Neural progenitor cell (in vitro differentiated cells): ENCODE data around the gene MPPED1. TPM values are rescaled to one million over a fixed set of nuclear protein-coding genes. Genes with fewer than 3 reads are reported as not detected.

ENCODE experiments used
- DNase-seq: peaks from one replicate; pipeline ENCODE4 v3.0.0-alpha.2; 2016; ENCODE audit warnings: low spot score
- H2AFZ ChIP-seq: fragments of 200-600 bp; sonication (generic); replicated peaks from 2 replicates; pipeline ENCODE4 v1.6.1; 2016; ENCODE audit warnings: antibody characterized with exemption
- H3F3A ChIP-seq: fragments of 200-600 bp; sonication (generic); 2 replicates; pipeline ENCODE4 v1.6.1; 2016; ENCODE audit warnings: antibody characterized with exemption, low read depth
- H3K27ac ChIP-seq: fragments of 200-600 bp; sonication (generic); 2 replicates; pipeline ENCODE4 v1.5.1; 2016; ENCODE audit warnings: mild to moderate bottlenecking
- H3K27me3 ChIP-seq: fragments of 200-600 bp; sonication (generic); 2 replicates; pipeline ENCODE4 v1.6.1; 2016; ENCODE audit warnings: mild to moderate bottlenecking, moderate library complexity
- H3K36me3 ChIP-seq: fragments of 200-600 bp; sonication (generic); 2 replicates; pipeline ENCODE4 v1.5.1; 2016
- H3K4me1 ChIP-seq: fragments of 200-600 bp; sonication (generic); 2 replicates; pipeline ENCODE4 v1.6.1; 2016; ENCODE audit warnings: mixed run types
- H3K4me2 ChIP-seq: fragments of 200-600 bp; sonication (generic); 2 replicates; pipeline ENCODE4 v1.6.1; 2016
- H3K4me3 ChIP-seq: fragments of 200-600 bp; sonication (generic); 2 replicates; pipeline ENCODE4 v1.5.1; 2016
- H3K79me2 ChIP-seq: fragments of 200-600 bp; sonication (generic); 2 replicates; pipeline ENCODE4 v1.6.1; 2016; ENCODE audit warnings: low read depth
- H3K9ac ChIP-seq: fragments of 200-600 bp; sonication (generic); 2 replicates; pipeline ENCODE4 v1.6.1; 2016
- H3K9me3 ChIP-seq: fragments of 200-600 bp; sonication (generic); 2 replicates; pipeline ENCODE4 v1.5.1; 2016; ENCODE audit warnings: low read depth
- H4K20me1 ChIP-seq: fragments of 200-600 bp; sonication (generic); 2 replicates; pipeline ENCODE4 v1.6.1; 2016; ENCODE audit warnings: low read depth
- H3K27ac Mint-ChIP-seq: 3 replicates; pipeline ENCODE4 v1.8.0; 2021; ENCODE audit warnings: mixed read lengths
- H3K27me3 Mint-ChIP-seq: 2 replicates; pipeline ENCODE4 v1.8.0; 2022; ENCODE audit warnings: low read depth, mild to moderate bottlenecking, inconsistent platforms, moderate library complexity, mixed read lengths; ENCODE audit not compliant: insufficient read depth
- H3K36me3 Mint-ChIP-seq: 3 replicates; pipeline ENCODE4 v1.8.0; 2021; ENCODE audit warnings: mixed read lengths
- H3K4me1 Mint-ChIP-seq: 3 replicates; pipeline ENCODE4 v1.8.0; 2021; ENCODE audit warnings: mixed read lengths
- H3K4me3 Mint-ChIP-seq: 3 replicates; pipeline ENCODE4 v1.8.0; 2021; ENCODE audit warnings: mild to moderate bottlenecking, moderate library complexity, mixed read lengths
- H3K9me3 Mint-ChIP-seq: 3 replicates; pipeline ENCODE4 v1.8.0; 2020; ENCODE audit warnings: mixed read lengths
- EZH2 ChIP-seq: fragments of 200-600 bp; sonication (generic); IDR thresholded peaks from 2 replicates; pipeline ENCODE4 v1.6.1; 2017; ENCODE audit warnings: antibody characterized with exemption, mild to moderate bottlenecking, moderate library complexity
- EZH2phosphoT487 ChIP-seq: fragments of 200-600 bp; sonication (generic); IDR thresholded peaks from 2 replicates; pipeline ENCODE4 v1.6.1; 2017; ENCODE audit warnings: antibody characterized with exemption
- total RNA-seq: library from RNA; depleted of rRNA; stranded (reverse); fragments of >200 nt; gene quantifications from 2 replicates; pipeline ENCODE4 v1.2.3, GENCODE V29; 2015; ENCODE audit warnings: low replicate concordance
- TF ChIP-seq, protein P1 (sequence below): fragments of 200-600 bp; sonication (generic); IDR thresholded peaks from 2 replicates; pipeline ENCODE4 v1.5.1; 2017; ENCODE audit warnings: antibody characterized with exemption, mild to moderate bottlenecking

Gene MPPED1
- total RNA-seq, 1 donor from 2014 or later, result 2.0 TPM

DNA sequence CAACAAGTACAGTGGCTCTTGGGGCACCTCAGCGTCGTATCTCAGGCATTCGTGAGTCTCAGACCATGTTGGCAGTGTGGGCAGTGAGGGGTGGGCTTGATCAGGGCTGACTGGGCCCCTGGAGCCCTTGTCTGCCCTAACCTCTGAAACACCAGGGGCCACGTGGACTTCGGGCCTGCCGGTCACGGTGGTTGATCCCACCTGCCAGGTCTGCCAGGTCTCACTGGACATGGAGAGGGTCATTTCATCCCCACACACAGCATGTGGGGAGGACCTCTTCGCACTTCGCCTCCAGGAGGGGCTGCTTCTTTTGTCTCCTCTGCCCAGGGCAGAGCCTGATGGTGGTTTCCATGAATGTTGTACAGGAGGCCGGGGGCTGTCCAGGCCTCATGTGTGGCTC, 77.1 kb downstream of the MPPED1 start:
- no peak overlapping the region for H3K27ac Mint-ChIP-seq
- no peak overlapping the region for H3K4me3 Mint-ChIP-seq
- TF ChIP-seq EZH2 (no peak), EZH2phosphoT487 (no peak)
- TF ChIP-seq, protein P1, sequence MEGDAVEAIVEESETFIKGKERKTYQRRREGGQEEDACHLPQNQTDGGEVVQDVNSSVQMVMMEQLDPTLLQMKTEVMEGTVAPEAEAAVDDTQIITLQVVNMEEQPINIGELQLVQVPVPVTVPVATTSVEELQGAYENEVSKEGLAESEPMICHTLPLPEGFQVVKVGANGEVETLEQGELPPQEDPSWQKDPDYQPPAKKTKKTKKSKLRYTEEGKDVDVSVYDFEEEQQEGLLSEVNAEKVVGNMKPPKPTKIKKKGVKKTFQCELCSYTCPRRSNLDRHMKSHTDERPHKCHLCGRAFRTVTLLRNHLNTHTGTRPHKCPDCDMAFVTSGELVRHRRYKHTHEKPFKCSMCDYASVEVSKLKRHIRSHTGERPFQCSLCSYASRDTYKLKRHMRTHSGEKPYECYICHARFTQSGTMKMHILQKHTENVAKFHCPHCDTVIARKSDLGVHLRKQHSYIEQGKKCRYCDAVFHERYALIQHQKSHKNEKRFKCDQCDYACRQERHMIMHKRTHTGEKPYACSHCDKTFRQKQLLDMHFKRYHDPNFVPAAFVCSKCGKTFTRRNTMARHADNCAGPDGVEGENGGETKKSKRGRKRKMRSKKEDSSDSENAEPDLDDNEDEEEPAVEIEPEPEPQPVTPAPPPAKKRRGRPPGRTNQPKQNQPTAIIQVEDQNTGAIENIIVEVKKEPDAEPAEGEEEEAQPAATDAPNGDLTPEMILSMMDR, result no peak
- H3K36me3 Mint-ChIP-seq, result no peaks in the 10 kb centered on the region
- Histone ChIP-seq H3K4me2 (no peak overlapping the region), H3F3A (no peaks in the 10 kb centered on the region), H3K79me2 (no peaks in the 10 kb centered on the region), H3K36me3 (no peaks in the 10 kb centered on the region), H3K9me3 (no peaks in the 10 kb centered on the region), H3K9ac (no peak overlapping the region), H4K20me1 (no peaks in the 10 kb centered on the region), H2AFZ (no peak overlapping the region), H3K4me1 (no peaks in the 10 kb centered on the region), H3K4me3 (no peak overlapping the region), H3K27me3 (no peaks in the 10 kb centered on the region), H3K27ac (no peak overlapping the region)
- no peak for DNase-seq
- peaks cover 8% of the 10 kb centered on the region for H3K9me3 Mint-ChIP-seq
- peaks cover 9% of the 10 kb centered on the region for H3K4me1 Mint-ChIP-seq
- H3K27me3 Mint-ChIP-seq, result peaks cover 13% of the 10 kb centered on the region

DNA sequence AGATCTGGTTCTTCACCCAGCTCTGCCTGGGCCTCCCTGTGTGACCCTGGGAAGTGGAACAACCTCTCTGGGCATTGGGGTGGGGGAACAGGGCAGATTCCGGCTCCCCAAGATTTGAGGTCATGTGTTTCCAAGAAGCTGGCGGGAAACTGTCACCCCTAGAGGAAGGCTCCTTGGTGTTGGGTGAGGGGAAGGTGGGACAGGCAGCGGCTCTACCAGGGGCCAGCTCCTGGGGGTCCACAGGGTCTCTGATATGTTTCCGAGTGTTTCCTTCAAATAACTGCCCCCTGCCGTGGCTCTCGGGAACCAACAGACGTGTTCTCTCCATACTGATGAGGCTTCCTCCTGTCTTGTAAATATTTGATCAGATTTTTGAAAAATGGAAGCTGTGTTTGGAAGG, 78.5 kb downstream of the MPPED1 start:
- Histone ChIP-seq H3K4me3 (no peak overlapping the region), H3K4me1 (no peaks in the 10 kb centered on the region), H3F3A (no peaks in the 10 kb centered on the region), H3K9me3 (no peaks in the 10 kb centered on the region), H3K4me2 (no peak overlapping the region), H4K20me1 (no peaks in the 10 kb centered on the region), H3K27ac (no peak overlapping the region), H3K79me2 (no peaks in the 10 kb centered on the region), H3K27me3 (no peaks in the 10 kb centered on the region), H3K9ac (no peak overlapping the region), H2AFZ (no peak overlapping the region), H3K36me3 (no peaks in the 10 kb centered on the region)
- Mint-ChIP-seq H3K4me3 (no peak overlapping the region), H3K27ac (no peak overlapping the region), H3K27me3 (peaks cover 13% of the 10 kb centered on the region), H3K36me3 (no peaks in the 10 kb centered on the region), H3K4me1 (peaks cover 9% of the 10 kb centered on the region), H3K9me3 (peaks cover 8% of the 10 kb centered on the region)
- DNase-seq, result no peak
- TF ChIP-seq EZH2, result no peak

DNA sequence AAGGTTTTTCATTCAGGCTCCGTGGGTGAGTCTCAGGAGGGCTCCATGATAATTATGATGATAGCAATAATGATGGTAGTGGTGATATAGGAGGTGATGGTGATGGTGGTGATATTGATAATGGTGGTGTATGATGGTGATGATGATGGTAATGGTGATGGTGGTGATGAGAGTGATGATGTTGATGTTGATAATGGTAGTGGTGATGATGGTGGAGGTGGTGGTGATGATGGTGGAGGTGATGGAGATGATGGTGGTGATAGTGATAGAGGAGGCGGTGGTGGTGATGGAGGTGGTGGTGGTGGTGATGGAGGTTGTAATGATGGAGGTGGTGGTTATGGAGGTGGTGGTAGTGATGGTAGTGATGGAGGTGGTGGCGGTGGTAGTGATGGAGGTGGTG, 79.4 kb downstream of the MPPED1 start:
- Histone ChIP-seq H3K4me1 (no peaks in the 10 kb centered on the region), H4K20me1 (no peaks in the 10 kb centered on the region), H3K36me3 (no peaks in the 10 kb centered on the region), H3K9ac (no peak overlapping the region), H3K4me2 (no peak overlapping the region), H2AFZ (no peak overlapping the region), H3K4me3 (no peak overlapping the region), H3K79me2 (no peaks in the 10 kb centered on the region), H3K9me3 (no peaks in the 10 kb centered on the region), H3F3A (no peaks in the 10 kb centered on the region), H3K27me3 (no peaks in the 10 kb centered on the region), H3K27ac (no peak overlapping the region)
- Mint-ChIP-seq H3K27me3 (peaks cover 13% of the 10 kb centered on the region), H3K4me3 (no peak overlapping the region), H3K36me3 (no peaks in the 10 kb centered on the region), H3K4me1 (peaks cover 9% of the 10 kb centered on the region), H3K27ac (no peak overlapping the region), H3K9me3 (peaks cover 8% of the 10 kb centered on the region)
- TF ChIP-seq, protein P1, result no peak
- no peak for TF ChIP-seq EZH2phosphoT487
- no peak for TF ChIP-seq EZH2
- no peak for DNase-seq

DNA sequence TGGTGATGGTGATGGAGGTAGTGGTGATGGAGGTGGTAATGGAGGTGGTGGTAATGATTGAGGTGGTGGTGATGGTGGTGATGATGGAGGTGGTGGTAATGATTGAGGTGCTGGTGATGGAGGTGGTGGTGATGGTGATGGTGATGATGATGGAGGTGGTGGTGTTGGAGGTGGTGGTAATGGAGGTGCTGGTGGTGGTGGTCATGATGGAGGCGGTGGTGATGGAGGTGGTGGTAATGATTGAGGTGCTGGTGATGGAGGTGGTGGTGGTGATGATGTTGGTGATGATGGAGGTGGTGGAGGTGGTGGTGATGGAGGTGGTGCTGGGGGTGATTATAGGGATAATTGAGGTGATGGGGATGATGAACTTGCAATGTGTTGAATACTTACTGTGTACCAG, 79.9 kb downstream of the MPPED1 start:
- H3K9me3 Mint-ChIP-seq, result peaks cover 8% of the 10 kb centered on the region
- H3K4me1 ChIP-seq, result no peaks in the 10 kb centered on the region
- no peak overlapping the region for H3K9ac ChIP-seq
- H3F3A ChIP-seq, result no peaks in the 10 kb centered on the region
- H3K36me3 Mint-ChIP-seq, result no peaks in the 10 kb centered on the region
- peaks cover 12% of the 10 kb centered on the region for H3K27me3 Mint-ChIP-seq
- TF ChIP-seq EZH2phosphoT487, result no peak
- TF ChIP-seq, protein P1, result no peak
- no peak for TF ChIP-seq EZH2
- peaks cover 9% of the 10 kb centered on the region for H3K4me1 Mint-ChIP-seq
- H3K79me2 ChIP-seq, result no peaks in the 10 kb centered on the region
- H3K4me3 ChIP-seq, result no peak overlapping the region
- H3K27ac ChIP-seq, result no peak overlapping the region
- no peaks in the 10 kb centered on the region for H3K9me3 ChIP-seq
- no peak for DNase-seq
- H4K20me1 ChIP-seq, result no peaks in the 10 kb centered on the region
- H3K4me3 Mint-ChIP-seq, result no peak overlapping the region
- H3K36me3 ChIP-seq, result no peaks in the 10 kb centered on the region
- H3K27ac Mint-ChIP-seq, result no peak overlapping the region
- H2AFZ ChIP-seq, result no peak overlapping the region
- no peaks in the 10 kb centered on the region for H3K27me3 ChIP-seq
- H3K4me2 ChIP-seq, result no peak overlapping the region
